ACC112 (cell line): ENCODE data around the gene GAB1.

Source experiments
- H2AFZ ChIP-seq: fragments of 200-600 bp; sonication (generic); one replicate; pipeline ENCODE4 v1.6.0; 2017; ENCODE audit warnings: antibody characterized with exemption, low read length; ENCODE audit not compliant: unreplicated experiment
- H3K27ac ChIP-seq: fragments of 200-600 bp; sonication (generic); 2 replicates; pipeline ENCODE4 v1.5.1; 2014; ENCODE audit warnings: low read depth, mild to moderate bottlenecking, antibody characterized with exemption, low read length, moderate library complexity
- H3K27me3 ChIP-seq: fragments of 200-600 bp; sonication (generic); 2 replicates; pipeline ENCODE4 v1.6.1; 2014; ENCODE audit warnings: mild to moderate bottlenecking, antibody characterized with exemption, low read length, moderate library complexity, mixed read lengths; ENCODE audit not compliant: insufficient read depth
- H3K36me3 ChIP-seq: fragments of 200-600 bp; sonication (generic); 2 replicates; pipeline ENCODE4 v1.6.1; 2016; ENCODE audit warnings: mild to moderate bottlenecking, antibody characterized with exemption, low read length, moderate library complexity, mixed read lengths; ENCODE audit not compliant: insufficient read depth
- H3K4me1 ChIP-seq: fragments of 200-600 bp; sonication (generic); one replicate; pipeline ENCODE4 v1.6.1; 2016; ENCODE audit warnings: low read length, mixed read lengths; ENCODE audit not compliant: insufficient read depth, unreplicated experiment, control insufficient read depth
- H3K4me3 ChIP-seq: fragments of 200-600 bp; sonication (generic); 2 replicates; pipeline ENCODE4 v1.5.1; 2014; ENCODE audit warnings: mild to moderate bottlenecking, low read depth, low read length
- H3K79me2 ChIP-seq: fragments of 200-600 bp; sonication (generic); one replicate; pipeline ENCODE4 v1.6.0; 2016; ENCODE audit warnings: low read length; ENCODE audit not compliant: control insufficient read depth, unreplicated experiment, insufficient read depth

The GAB1 gene

DNA sequence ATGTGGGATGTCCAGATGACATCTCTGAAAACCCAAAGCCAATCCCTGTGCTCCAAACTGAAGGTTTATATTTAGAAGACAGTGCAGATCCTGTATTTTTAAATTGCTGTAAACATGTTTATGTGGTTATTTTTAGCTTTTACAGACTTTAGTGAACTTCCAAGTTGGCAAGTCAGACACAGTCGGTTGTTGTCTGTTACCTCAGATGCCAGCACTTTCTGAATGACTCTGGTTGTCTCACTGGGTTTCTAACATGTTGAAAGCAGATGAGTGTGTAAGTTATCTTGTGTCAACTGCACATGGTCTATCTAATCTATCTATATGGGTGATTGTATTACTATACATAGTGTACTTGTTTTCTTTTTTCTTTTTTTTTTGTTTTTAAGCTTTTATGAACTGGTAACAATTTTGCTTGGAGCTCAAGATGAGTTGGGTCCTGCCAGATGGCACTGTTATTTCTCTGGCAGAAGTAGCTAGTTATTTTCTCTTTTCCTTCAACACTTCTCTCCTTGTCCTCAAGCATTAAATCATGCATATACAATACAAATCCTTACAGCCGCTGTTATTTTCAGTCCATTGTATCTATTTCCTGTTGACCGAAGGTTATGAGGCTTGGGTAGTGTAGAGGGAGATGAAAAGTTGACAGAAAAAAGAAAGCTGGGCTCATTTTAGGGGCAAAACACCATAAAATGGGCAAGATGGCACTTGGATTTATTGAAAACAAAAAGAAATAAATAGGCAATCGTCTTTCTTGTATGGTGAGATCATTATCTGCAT lies 66.3 kb downstream of the GAB1 start:
- Histone ChIP-seq H2AFZ (no peak overlapping the region), H3K27ac (no peak overlapping the region), H3K79me2 (peaks cover 5% of the 10 kb centered on the region), H3K4me3 (no peak overlapping the region), H3K4me1 (peaks cover 24% of the 10 kb centered on the region), H3K36me3 (no peaks in the 10 kb centered on the region), H3K27me3 (no peaks in the 10 kb centered on the region)

DNA sequence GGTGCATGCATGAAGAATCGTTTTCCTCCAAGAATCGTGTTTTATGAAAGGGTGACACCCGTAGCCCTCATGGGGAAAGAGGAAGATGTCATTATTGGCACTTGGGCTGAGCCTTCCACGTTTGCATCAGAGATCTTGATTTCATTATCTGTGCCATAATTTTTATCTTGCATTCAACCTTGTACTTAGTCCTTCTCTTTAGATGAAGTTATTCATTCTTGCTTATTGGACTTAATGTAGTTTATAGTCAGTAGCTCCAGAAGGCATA lies 66.8 kb downstream of the GAB1 start:
- Histone ChIP-seq H3K79me2 (peaks cover 5% of the 10 kb centered on the region), H3K4me3 (no peak overlapping the region), H3K27ac (no peak overlapping the region), H2AFZ (no peak overlapping the region), H3K4me1 (peaks cover 23% of the 10 kb centered on the region), H3K27me3 (no peaks in the 10 kb centered on the region), H3K36me3 (no peaks in the 10 kb centered on the region)

DNA sequence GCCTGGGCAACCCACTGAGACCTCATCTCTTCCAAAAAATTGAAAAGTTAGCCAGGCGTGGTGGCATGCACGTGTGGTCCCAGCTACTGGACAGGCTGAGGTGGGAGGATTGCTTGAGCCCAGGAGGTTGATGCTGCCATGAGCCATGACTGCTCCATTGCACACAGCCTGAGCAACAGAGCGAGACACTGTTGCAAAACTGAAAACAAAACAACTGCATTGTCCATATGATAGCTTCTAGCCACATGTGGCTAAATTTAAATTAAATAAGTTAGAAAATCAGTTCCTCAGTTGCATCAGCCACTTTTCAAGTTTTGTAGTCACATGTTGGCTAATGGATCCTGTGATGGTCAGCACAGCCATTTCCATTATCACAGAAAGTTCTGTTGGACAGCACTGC lies 67.9 kb downstream of the GAB1 start:
- Histone ChIP-seq H3K4me1 (peaks cover 23% of the 10 kb centered on the region), H3K79me2 (peaks cover 5% of the 10 kb centered on the region), H2AFZ (no peak overlapping the region), H3K36me3 (no peaks in the 10 kb centered on the region), H3K4me3 (no peak overlapping the region), H3K27ac (no peak overlapping the region), H3K27me3 (no peaks in the 10 kb centered on the region)

DNA sequence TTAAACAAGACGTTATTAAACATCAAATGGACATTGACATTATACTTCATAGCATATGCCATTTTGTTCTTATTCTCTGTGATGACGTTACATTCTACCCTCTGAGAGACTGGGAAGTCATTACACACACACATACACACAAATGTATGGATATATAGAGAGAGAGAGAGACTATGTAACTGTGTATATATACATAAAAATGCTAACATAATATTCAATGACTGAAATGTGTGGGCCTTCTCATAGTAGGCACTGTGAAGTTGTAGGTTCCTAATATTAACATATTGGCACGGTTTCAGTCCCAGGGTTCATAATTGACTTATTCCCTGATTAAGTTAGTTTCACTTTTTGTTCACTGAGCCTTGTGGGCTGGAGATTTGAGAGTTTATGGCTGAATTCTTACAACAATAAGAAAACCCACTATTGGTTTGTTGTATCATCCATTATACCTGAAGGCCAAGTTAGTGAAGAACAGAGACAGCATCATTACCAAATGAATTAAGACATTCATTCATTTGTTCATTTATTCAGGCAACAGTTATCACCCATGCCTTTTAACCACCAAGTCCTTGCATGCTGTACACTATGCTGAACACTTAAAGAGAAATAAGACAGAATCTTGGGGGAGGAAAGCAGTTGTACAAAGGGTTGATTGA lies 68.5 kb downstream of the GAB1 start:
- H3K27me3 ChIP-seq = no peaks in the 10 kb centered on the region
- no peaks in the 10 kb centered on the region for H3K36me3 ChIP-seq
- no peak overlapping the region for H3K27ac ChIP-seq
- peak overlapping the region; percentile 56 for H3K4me3 ChIP-seq
- H3K4me1 ChIP-seq = peaks cover 23% of the 10 kb centered on the region
- H2AFZ ChIP-seq = no peak overlapping the region
- H3K79me2 ChIP-seq = peaks cover 5% of the 10 kb centered on the region

DNA sequence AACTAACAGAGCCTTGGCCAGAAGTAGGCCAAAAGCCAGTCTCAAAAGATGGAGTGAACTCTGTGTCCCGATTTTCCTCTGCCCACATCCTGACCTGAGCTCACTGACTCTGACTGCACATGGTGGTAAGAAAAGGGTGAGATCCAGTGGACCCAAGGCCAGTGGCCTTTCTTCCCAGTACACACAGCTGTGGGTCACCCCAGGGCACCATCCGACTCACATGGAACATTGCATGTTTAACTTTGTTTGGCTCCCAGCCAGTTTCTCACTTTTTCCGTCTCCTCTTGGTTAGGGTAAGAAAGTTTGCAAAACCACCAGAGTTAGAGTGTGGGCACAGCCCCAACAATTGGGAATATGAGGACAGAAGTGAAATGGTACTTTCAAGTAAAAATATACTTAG lies 69.8 kb downstream of the GAB1 start:
- Histone ChIP-seq H3K4me1 (peaks cover 25% of the 10 kb centered on the region), H3K79me2 (peaks cover 5% of the 10 kb centered on the region), H3K27ac (peak overlapping the region; percentile 63), H3K27me3 (no peaks in the 10 kb centered on the region), H2AFZ (peak overlapping the region; percentile 6), H3K36me3 (no peaks in the 10 kb centered on the region), H3K4me3 (no peak overlapping the region; the same call in 1 of the 2 replicates)

DNA sequence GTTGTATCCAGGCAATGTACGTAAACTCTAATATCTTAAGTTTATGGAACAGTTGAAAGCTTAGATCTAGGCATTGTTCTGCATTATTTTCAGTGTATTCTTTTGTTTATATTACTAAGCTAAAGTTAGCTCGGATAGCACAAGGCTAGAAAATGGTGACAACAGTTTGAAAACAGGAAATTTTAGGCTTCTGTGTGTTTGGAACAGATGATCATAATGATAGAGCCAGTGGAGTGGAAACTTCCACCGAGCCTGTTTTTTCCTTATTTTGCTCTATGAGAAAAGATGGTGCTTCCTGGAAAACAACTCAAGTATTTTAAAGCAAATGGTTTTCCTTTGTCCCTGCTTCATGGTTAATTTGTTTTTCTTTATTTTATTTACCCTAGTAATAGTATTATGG lies 70.8 kb downstream of the GAB1 start:
- peaks cover 5% of the 10 kb centered on the region for H3K79me2 ChIP-seq

DNA sequence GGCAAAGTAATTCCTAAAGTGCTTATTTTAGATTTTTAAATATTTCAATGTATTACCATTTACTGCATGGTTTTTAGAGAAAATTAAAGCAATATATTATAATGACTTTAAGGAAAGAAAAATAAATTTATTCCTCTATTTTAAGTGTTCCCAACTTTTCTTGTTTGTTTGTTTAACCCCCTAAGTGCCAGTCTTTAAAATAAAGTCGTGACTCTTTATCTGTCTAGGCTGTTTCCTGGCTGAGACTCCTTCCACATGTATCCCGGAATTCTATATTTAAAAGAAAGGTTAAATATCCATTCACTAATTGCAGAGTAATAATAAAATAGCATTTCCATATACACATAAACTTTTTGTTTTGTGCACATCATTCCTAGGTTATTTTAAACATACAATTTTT lies 71.2 kb downstream of the GAB1 start:
- peaks cover 5% of the 10 kb centered on the region for H3K79me2 ChIP-seq
- H3K27ac ChIP-seq = no peak overlapping the region
- H3K27me3 ChIP-seq = no peaks in the 10 kb centered on the region
- no peak overlapping the region for H3K4me3 ChIP-seq
- peaks cover 30% of the 10 kb centered on the region for H3K4me1 ChIP-seq
- no peak overlapping the region for H2AFZ ChIP-seq
- no peaks in the 10 kb centered on the region for H3K36me3 ChIP-seq

More for the DNA sequence above, 70.8 kb downstream of the GAB1 start:
- Histone ChIP-seq H3K27me3 (no peaks in the 10 kb centered on the region), H3K27ac (no peak overlapping the region), H3K36me3 (no peaks in the 10 kb centered on the region), H3K4me3 (no peak overlapping the region), H3K4me1 (peaks cover 30% of the 10 kb centered on the region), H2AFZ (no peak overlapping the region)

DNA sequence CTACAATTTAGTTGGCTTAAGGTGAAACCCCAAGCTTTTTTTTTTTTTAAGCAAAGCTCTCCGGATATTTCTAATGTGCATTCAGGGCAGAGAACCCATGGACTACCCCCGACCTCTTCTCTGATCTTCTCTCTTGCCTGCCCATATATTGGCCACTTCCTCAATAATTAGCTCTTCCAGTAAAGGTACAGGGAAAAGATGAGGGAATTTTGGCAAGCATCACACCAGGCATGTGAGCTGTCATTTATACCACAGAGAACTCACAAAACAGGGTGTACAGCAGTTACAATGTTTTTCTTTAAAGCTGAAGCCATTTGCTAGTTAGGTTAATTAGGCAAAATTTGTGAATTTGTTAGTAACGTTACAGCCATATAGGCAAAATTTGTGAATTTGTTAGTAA lies 73.3 kb downstream of the GAB1 start:
- Histone ChIP-seq H3K4me3 (no peak overlapping the region), H3K4me1 (peaks cover 29% of the 10 kb centered on the region), H3K27me3 (no peaks in the 10 kb centered on the region), H2AFZ (no peak overlapping the region), H3K79me2 (peaks cover 5% of the 10 kb centered on the region), H3K36me3 (no peaks in the 10 kb centered on the region), H3K27ac (no peak overlapping the region)

DNA sequence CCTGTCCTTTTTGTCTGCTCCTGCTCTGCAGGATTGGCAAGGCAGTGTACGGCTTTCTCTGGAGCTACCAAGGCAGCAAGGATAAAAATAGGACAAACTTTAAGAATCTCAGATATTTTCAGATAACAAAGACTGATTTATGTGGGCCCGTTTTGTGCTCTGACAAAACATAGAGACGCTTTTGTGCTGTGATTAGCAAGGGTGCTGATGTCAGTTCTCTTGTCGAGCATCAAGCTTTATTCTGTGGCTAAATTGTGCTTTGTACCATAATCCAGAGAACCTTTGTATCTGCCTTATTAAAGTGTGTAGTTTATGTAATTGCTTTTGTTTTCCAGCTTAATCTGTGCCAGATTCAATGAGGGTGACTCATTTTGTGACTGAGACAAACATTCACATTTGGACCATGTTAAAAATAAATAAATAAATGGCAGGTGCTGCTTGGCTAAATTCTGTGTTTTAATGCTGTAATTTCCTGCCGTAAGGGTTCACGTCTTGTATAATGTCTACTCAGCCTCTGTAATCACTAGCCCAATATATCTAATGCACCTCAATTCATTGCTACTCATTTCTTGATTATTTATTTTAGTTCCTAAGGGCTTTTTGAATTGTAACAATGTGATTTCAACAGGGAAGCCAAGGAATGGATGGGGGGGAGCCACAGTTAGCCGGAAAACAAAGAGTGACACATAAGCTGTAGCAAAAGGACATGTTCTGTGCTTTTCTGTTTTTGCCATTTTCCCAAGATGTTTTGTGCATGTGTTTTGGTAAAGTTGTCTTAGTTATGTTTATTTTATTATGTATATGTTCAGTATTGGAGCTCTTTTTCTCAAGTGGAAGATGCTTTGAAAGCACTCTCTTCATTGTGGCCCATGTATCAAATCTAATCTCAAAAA lies 75.1 kb downstream of the GAB1 start:
- peaks cover 12% of the 10 kb centered on the region for H3K4me1 ChIP-seq
- no peaks in the 10 kb centered on the region for H3K79me2 ChIP-seq
- no peaks in the 10 kb centered on the region for H3K36me3 ChIP-seq
- no peak overlapping the region for H3K4me3 ChIP-seq
- no peak overlapping the region for H2AFZ ChIP-seq
- no peak overlapping the region for H3K27ac ChIP-seq
- H3K27me3 ChIP-seq = no peaks in the 10 kb centered on the region

DNA sequence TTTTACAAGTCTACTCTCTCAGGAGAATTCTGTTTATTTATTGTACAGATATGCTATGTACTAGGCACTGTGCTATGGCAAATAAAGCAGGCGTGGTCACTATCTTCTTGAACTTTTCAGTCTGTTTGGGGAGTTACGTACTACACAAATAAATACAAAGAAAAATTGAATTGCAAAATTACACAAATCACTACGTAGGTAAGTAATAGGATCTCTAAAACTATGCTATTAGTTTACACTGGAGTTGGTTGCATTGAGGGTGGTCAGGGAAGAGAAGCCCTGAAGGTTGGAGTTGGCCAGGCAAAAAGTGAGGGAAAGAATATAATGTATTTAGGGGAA lies 75.7 kb downstream of the GAB1 start:
- no peak overlapping the region for H3K27ac ChIP-seq
- peaks cover 8% of the 10 kb centered on the region for H3K4me1 ChIP-seq
- H3K4me3 ChIP-seq = no peak overlapping the region
- no peaks in the 10 kb centered on the region for H3K79me2 ChIP-seq
- H3K27me3 ChIP-seq = no peaks in the 10 kb centered on the region
- H3K36me3 ChIP-seq = no peaks in the 10 kb centered on the region
- H2AFZ ChIP-seq = no peak overlapping the region
